OCI-LY7 (cell line): ENCODE measurements around the gene CDNF. TPM values are rescaled to one million over a fixed set of nuclear protein-coding genes. Genes with fewer than 3 reads are reported as not detected.
"Not testable (repeated sequence)": the region's sequence is repeated elsewhere in the genome, so short reads cannot be mapped to it uniquely, and the experiment has no call there.

Experiments used
- BruUV-seq: library from RNA; stranded (reverse); fragments of 400-500 nt; replicated peaks from 2 replicates; lab custom pipeline; 2021; lab: Mats Ljungman, UMichigan
- CTCF ChIA-PET: fragments of 300-600 bp; sonication (Branson Sonifier 250); formaldehyde crosslinking; loops from one replicate; lab custom pipeline; 2022; ENCODE audit warnings: antibody characterized with exemption; ENCODE audit not compliant: unreplicated experiment; lab: Charles Lee
- POLR2A ChIA-PET: fragments of 300-600 bp; sonication (Branson Sonifier 250); formaldehyde crosslinking; loops from one replicate; lab custom pipeline; 2022; ENCODE audit warnings: antibody characterized with exemption; lab: Charles Lee
- DNase-seq: peaks from one replicate; pipeline ENCODE4 v3.0.0-alpha.2; 2015; ENCODE audit warnings: low spot score
- H2AFZ ChIP-seq: fragments of 200-600 bp; sonication (generic), shearing (Covaris generic); 2 replicates; pipeline ENCODE4 v1.6.1; 2014; ENCODE audit warnings: mild to moderate bottlenecking, antibody characterized with exemption, low read length, moderate library complexity
- H3K27ac ChIP-seq: fragments of 200-600 bp; sonication (generic); 2 replicates; pipeline ENCODE4 v1.5.1; 2014; ENCODE audit warnings: mixed run types, low read depth, mild to moderate bottlenecking, moderate library complexity, low read length, inconsistent platforms; ENCODE audit not compliant: poor library complexity, severe bottlenecking
- H3K36me3 ChIP-seq: fragments of 200-600 bp; sonication (generic); 2 replicates; pipeline ENCODE4 v1.6.1; 2014; ENCODE audit warnings: mild to moderate bottlenecking, antibody characterized with exemption, low read length, moderate library complexity, mixed read lengths; ENCODE audit not compliant: insufficient read depth
- H3K4me1 ChIP-seq: fragments of 200-600 bp; sonication (generic); 2 replicates; pipeline ENCODE4 v1.5.1; 2014; ENCODE audit warnings: mild to moderate bottlenecking, low read length; ENCODE audit not compliant: insufficient read depth, poor library complexity, severe bottlenecking
- H3K4me2 ChIP-seq: fragments of 200-600 bp; sonication (generic); 2 replicates; pipeline ENCODE4 v1.6.1; 2014; ENCODE audit warnings: mild to moderate bottlenecking, low read length
- H3K4me3 ChIP-seq: fragments of 200-600 bp; sonication (generic); 2 replicates; pipeline ENCODE4 v1.5.1; 2014; ENCODE audit warnings: mild to moderate bottlenecking, low read depth, low read length; ENCODE audit not compliant: poor library complexity, severe bottlenecking
- H3K79me2 ChIP-seq: fragments of 200-600 bp; sonication (generic); 2 replicates; pipeline ENCODE4 v1.6.1; 2016; ENCODE audit warnings: low read depth, mild to moderate bottlenecking, low read length, moderate library complexity, mixed read lengths; ENCODE audit not compliant: insufficient read depth
- H3K9me2 ChIP-seq: fragments of 200-600 bp; sonication (generic); 2 replicates; pipeline ENCODE4 v1.6.1; 2016; ENCODE audit warnings: mild to moderate bottlenecking, low read length, mixed read lengths; ENCODE audit not compliant: insufficient read depth
- H3K9me3 ChIP-seq: fragments of 200-600 bp; sonication (generic); 2 replicates; pipeline ENCODE4 v1.6.1; 2014; ENCODE audit warnings: mild to moderate bottlenecking, mixed run types, low read length, mixed read lengths
- H4K20me1 ChIP-seq: fragments of 200-600 bp; sonication (generic); 2 replicates; pipeline ENCODE4 v1.6.1; 2014; ENCODE audit warnings: mild to moderate bottlenecking, antibody characterized with exemption, low read length, moderate library complexity, mixed read lengths; ENCODE audit not compliant: insufficient read depth
- CTCF ChIP-seq: fragments of 200-600 bp; sonication (generic); conservative IDR thresholded peaks from 2 replicates; pipeline ENCODE4 v1.5.1; 2014; ENCODE audit warnings: mild to moderate bottlenecking, antibody characterized with exemption, low read length, moderate library complexity, mixed read lengths
- EZH2phosphoT487 ChIP-seq: fragments of 200-600 bp; sonication (generic); IDR thresholded peaks from 2 replicates; pipeline ENCODE4 v1.6.1; 2018; ENCODE audit warnings: low read depth, borderline replicate concordance, mild to moderate bottlenecking, mixed run types, antibody characterized with exemption, low read length, moderate library complexity, mixed read lengths
- intact Hi-C: fragments of 100-400 bp; cut with micrococcal nuclease; formaldehyde crosslinking; loops from one replicate; pipeline ENCODE4 v1.10.0; 2022; ENCODE audit not compliant: unreplicated experiment
- total RNA-seq, 2 experiments: library from RNA; depleted of rRNA in 1 of 2; stranded (reverse); fragments of >200 nt in 1 of 2; shearing (Covaris generic) in 1 of 2; gene quantifications; 2 replicates each; pipeline ENCODE4 v1.2.3, GENCODE V29; 2014 to 2022

Gene CDNF
- total RNA-seq, 2 experiments from 2014 or later, result 3.2 to 3.7 TPM

GRCh38 chr10:14864466-14864865, 26.6 kb upstream of the CDNF start:
- CTCF ChIA-PET, POLR2A ChIA-PET, H4K20me1 ChIP-seq, H3K4me2 ChIP-seq, H3K79me2 ChIP-seq, H2AFZ ChIP-seq, H3K9me3 ChIP-seq, H3K4me3 ChIP-seq, DNase-seq, H3K27ac ChIP-seq, H3K9me2 ChIP-seq, H3K4me1 ChIP-seq, BruUV-seq: not testable (repeated sequence)
- intact Hi-C loops, result loop anchor here (5.0 kb wide), 1 partner anchor 48 kb away; no protein-coding TSS in a partner anchor
- H3K36me3 ChIP-seq, result peaks cover 75% of the 10 kb centered on the region

GRCh38 chr10:14860791-14861190, 23.0 kb upstream of the CDNF start:
- CTCF ChIA-PET, result no interaction called here
- Histone ChIP-seq H3K9me2 (no peaks in the 10 kb centered on the region), H3K9me3 (no peaks in the 10 kb centered on the region), H3K4me1 (peaks cover 22% of the 10 kb centered on the region), H3K4me3 (no peak overlapping the region), H2AFZ (no peak overlapping the region), H3K27ac (no peak overlapping the region), H3K36me3 (peaks cover 75% of the 10 kb centered on the region), H3K79me2 (no peaks in the 10 kb centered on the region), H3K4me2 (no peak overlapping the region), H4K20me1 (no peaks in the 10 kb centered on the region)
- POLR2A ChIA-PET, result interaction anchor here (2.4 kb wide), 1 partner anchor 17 kb away, joined by 9 read pairs; the partner anchor contains the start of gene SUV39H2
- BruUV-seq, result no TSS peak
- no peak for TF ChIP-seq EZH2phosphoT487
- no peak for TF ChIP-seq CTCF
- no peak for DNase-seq
- intact Hi-C loops, result loop anchor here (5.0 kb wide), 1 partner anchor 52 kb away; no protein-coding TSS in a partner anchor

- CTCF ChIA-PET, result no interaction called here
- H3K4me3 ChIP-seq, result no peak overlapping the region
- peaks cover 22% of the 10 kb centered on the region for H3K4me1 ChIP-seq
- H2AFZ ChIP-seq, result no peak overlapping the region
- no peaks in the 10 kb centered on the region for H3K9me2 ChIP-seq
- no peaks in the 10 kb centered on the region for H3K9me3 ChIP-seq
- TF ChIP-seq CTCF (no peak), EZH2phosphoT487 (no peak)
- DNase-seq, result no peak
- POLR2A ChIA-PET, result interaction anchor here (1.3 to 2.4 kb wide), 3 partner anchors 12 to 97 kb away, joined by 3 to 9 read pairs (median 4); partner anchors contain the start of gene SUV39H2
- H3K36me3 ChIP-seq, result peaks cover 83% of the 10 kb centered on the region
- intact Hi-C loops, result loop anchor here (5.0 kb wide), 1 partner anchor 53 kb away; no protein-coding TSS in a partner anchor
- no TSS peak for BruUV-seq
- H3K79me2 ChIP-seq, result no peaks in the 10 kb centered on the region
- H3K4me2 ChIP-seq, result no peak overlapping the region
- no peak overlapping the region for H3K27ac ChIP-seq
- no peaks in the 10 kb centered on the region for H4K20me1 ChIP-seq
Observed at GRCh38 chr10:14859775-14860174, 21.9 kb upstream of the CDNF start.
